Activated naive CD4-positive, alpha-beta T cell treated with anti-CD3 and anti-CD28 coated beads, Interleukin-2, amount 10 ng/mL, durations not matched to agents 5 hours and 36 hours (primary cell): ENCODE measurements around the gene FLRT1. TPM values are rescaled to one million over a fixed set of nuclear protein-coding genes. Genes with fewer than 3 reads are reported as not detected.

ENCODE experiments used
- total RNA-seq, 2 experiments: library from RNA; stranded (reverse); gene quantifications; one replicate each; pipeline ENCODE4 v1.2.3, GENCODE V29; 2021

The FLRT1 gene, protein sequence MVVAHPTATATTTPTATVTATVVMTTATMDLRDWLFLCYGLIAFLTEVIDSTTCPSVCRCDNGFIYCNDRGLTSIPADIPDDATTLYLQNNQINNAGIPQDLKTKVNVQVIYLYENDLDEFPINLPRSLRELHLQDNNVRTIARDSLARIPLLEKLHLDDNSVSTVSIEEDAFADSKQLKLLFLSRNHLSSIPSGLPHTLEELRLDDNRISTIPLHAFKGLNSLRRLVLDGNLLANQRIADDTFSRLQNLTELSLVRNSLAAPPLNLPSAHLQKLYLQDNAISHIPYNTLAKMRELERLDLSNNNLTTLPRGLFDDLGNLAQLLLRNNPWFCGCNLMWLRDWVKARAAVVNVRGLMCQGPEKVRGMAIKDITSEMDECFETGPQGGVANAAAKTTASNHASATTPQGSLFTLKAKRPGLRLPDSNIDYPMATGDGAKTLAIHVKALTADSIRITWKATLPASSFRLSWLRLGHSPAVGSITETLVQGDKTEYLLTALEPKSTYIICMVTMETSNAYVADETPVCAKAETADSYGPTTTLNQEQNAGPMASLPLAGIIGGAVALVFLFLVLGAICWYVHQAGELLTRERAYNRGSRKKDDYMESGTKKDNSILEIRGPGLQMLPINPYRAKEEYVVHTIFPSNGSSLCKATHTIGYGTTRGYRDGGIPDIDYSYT
- total RNA-seq = not detected

DNA sequence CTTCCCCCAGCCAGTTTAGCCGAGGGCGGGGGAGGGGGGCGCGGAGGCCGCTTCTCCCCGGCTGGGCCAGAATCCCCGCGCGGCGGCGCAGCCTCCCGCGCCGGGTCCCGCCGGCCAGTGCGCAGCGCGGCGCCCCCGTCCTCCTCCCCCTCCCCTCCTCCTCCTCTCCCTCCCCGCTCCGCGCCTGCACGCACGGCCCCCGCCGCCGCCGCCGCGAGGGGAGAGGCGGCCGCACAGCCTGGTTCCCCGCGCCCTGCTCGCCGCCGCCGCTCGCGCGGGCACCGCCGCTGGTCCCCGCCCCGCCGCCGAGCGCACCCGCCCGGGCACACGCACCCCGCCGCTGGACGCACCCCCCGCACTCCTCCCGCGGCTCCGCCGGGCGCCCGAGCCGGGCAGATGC, at the start of gene FLRT1:
TSS of gene FLRT1 (plus strand) at position 356 of the 400 bp plus-strand sequence. CDS start 80,337 bp downstream, outside the sequence.

DNA sequence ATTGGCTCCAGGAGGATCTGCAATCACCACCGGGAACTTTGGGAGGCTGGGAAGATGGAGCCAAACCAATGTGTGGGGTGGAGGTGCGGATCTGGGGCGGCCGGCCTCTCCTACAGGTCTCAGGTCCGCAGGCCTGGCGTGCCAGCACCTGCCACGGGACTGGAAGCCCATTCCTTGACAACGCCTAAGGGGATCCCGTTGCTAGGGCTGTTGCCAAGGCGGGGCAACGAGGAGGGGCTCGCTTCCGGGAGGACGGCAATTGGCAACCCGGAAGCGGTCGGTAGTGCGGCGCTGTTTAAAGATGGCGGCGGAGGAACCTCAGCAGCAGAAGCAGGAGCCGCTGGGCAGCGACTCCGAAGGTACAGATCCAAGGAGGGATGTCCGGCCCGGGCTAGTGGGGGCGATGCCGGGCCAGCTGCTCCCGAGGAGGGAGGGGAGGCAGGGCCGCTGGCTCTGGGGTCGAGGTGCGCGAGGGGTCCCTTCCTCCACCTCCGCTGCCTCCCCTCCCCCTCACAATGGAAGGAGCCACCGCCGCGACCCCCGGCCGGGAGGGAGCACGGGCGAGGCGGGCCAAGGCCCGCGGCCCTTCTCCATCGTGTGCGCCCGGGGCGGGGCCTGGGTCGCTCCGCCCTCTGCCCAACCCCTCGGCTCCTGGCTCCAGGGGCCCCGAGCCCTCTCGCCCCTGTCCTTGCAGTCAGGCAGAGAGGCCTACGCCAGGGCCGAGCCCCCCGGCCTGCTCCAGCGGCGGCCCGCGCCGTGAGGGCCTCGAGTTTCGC, 49.4 kb upstream of the FLRT1 start, which contains the start of gene OTUB1:
TSS of gene OTUB1 (plus strand) at position 283 of the 776 bp plus-strand sequence. CDS start at position 302, 19 bp downstream.

Other genes with a start within 250 kb of the FLRT1 start
- gene SPINDOC, start 222.5 kb upstream of the FLRT1 start, total RNA-seq = 10 to 100 TPM; 28.7 to 31.4 TPM
- 10 to 100 TPM; 62.5 to 65.1 TPM for gene MARK2, start 196.8 kb upstream of the FLRT1 start, total RNA-seq
- gene RCOR2, start 118.8 kb upstream of the FLRT1 start, total RNA-seq = under 1 TPM; 0.30 to 0.46 TPM
- gene NAA40, start 96.9 kb upstream of the FLRT1 start, total RNA-seq = 10 to 100 TPM; 34.8 to 37.4 TPM
- 100 to 1,000 TPM; 327 to 397 TPM for gene COX8A, start 61.3 kb upstream of the FLRT1 start, total RNA-seq
- 10 to 100 TPM; 80.0 to 80.1 TPM for gene OTUB1, start 49.5 kb upstream of the FLRT1 start, total RNA-seq
- 10 to 100 TPM; 14.2 TPM for gene MACROD1, start 130.2 kb downstream of the FLRT1 start, total RNA-seq
- gene STIP1, start 150.2 kb downstream of the FLRT1 start, total RNA-seq = 100 to 1,000 TPM; 181 to 183 TPM
- 100 to 1,000 TPM; 203 to 209 TPM for gene FERMT3, start 170.8 kb downstream of the FLRT1 start, total RNA-seq
- 10 to 100 TPM; 30.8 to 36.4 TPM for gene TRPT1, start 190.3 kb downstream of the FLRT1 start, total RNA-seq
- 10 to 100 TPM; 76.7 to 80.2 TPM for gene NUDT22, start 190.3 kb downstream of the FLRT1 start, total RNA-seq
- 10 to 100 TPM; 43.9 to 44.9 TPM for gene DNAJC4, start 194.6 kb downstream of the FLRT1 start, total RNA-seq
- 10 to 100 TPM; 81.2 to 88.6 TPM for gene VEGFB, start 198.7 kb downstream of the FLRT1 start, total RNA-seq
- 10 to 100 TPM; 28.4 to 28.8 TPM for gene FKBP2, start 205.2 kb downstream of the FLRT1 start, total RNA-seq
- gene PPP1R14B, start 211.0 kb downstream of the FLRT1 start, total RNA-seq = 10 to 100 TPM; 93.0 to 98.0 TPM
- gene PLCB3, start 215.6 kb downstream of the FLRT1 start, total RNA-seq = 10 to 100 TPM; 11.4 to 11.9 TPM
- gene BAD, start 248.7 kb downstream of the FLRT1 start, total RNA-seq = 10 to 100 TPM; 33.1 to 33.7 TPM
- gene GPR137, start 249.9 kb downstream of the FLRT1 start, total RNA-seq = 10 to 100 TPM; 26.2 to 26.7 TPM